HT1080 (cell line): ENCODE measurements around the gene SMARCA5. TPM values are rescaled to one million over a fixed set of nuclear protein-coding genes. Genes with fewer than 3 reads are reported as not detected.

Source experiments
- total RNA-seq: library from RNA; depleted of rRNA; stranded (reverse); fragments of >200 nt; shearing (Covaris generic); gene quantifications from 2 replicates; pipeline ENCODE4 v1.2.3, GENCODE V29; 2014; rRNA removed

SMARCA5 gene
- total RNA-seq, 1 experiment from 2014 or later: 33.1 TPM

Other genes with a start within 250 kb of the SMARCA5 start
- 6.3 and 9.8 TPM in 2 replicates for gene GAB1, start 176.8 kb upstream of the SMARCA5 start, total RNA-seq
- not detected in 2 replicates for gene FREM3, start 187.0 kb downstream of the SMARCA5 start, total RNA-seq